MM.1S (cell line): Measurements from ENCODE around the gene RNASE1.
A peak's percentile ranks its signal among the peaks of the same experiment; 100 is the strongest.

ENCODE experiments used
- DNase-seq: peaks from one replicate; pipeline ENCODE4 v3.0.0-alpha.2; 2015
- H2AFZ ChIP-seq: fragments of 300-600 bp; sonication (generic); 2 replicates; pipeline ENCODE4 v1.6.0; 2016; ENCODE audit warnings: antibody characterized with exemption, low read length
- H3F3A ChIP-seq: fragments of 300-600 bp; sonication (generic); 2 replicates; pipeline ENCODE4 v1.6.1; 2016; ENCODE audit warnings: mild to moderate bottlenecking, antibody characterized with exemption, low read length, moderate library complexity, mixed read lengths; ENCODE audit not compliant: insufficient read depth
- H3K27ac ChIP-seq: fragments of 300-600 bp; sonication (generic); 2 replicates; pipeline ENCODE4 v1.5.1; 2016; ENCODE audit warnings: mild to moderate bottlenecking, low read length
- H3K27me3 ChIP-seq: fragments of 300-600 bp; sonication (generic); replicated peaks from 2 replicates; pipeline ENCODE4 v1.6.0; 2016; ENCODE audit warnings: low read length; ENCODE audit not compliant: insufficient read depth
- H3K36me3 ChIP-seq: fragments of 300-600 bp; sonication (generic); replicated peaks from 2 replicates; pipeline ENCODE4 v1.6.1; 2016; ENCODE audit warnings: mild to moderate bottlenecking, low read length, mixed read lengths; ENCODE audit not compliant: insufficient read depth
- H3K4me1 ChIP-seq: fragments of 300-600 bp; sonication (generic); 2 replicates; pipeline ENCODE4 v1.6.1; 2016; ENCODE audit warnings: low read length, mixed read lengths
- H3K4me2 ChIP-seq: fragments of 300-600 bp; sonication (generic); 2 replicates; pipeline ENCODE4 v1.6.0; 2016; ENCODE audit warnings: low read depth, low read length
- H3K4me3 ChIP-seq: fragments of 300-600 bp; sonication (generic); 2 replicates; pipeline ENCODE4 v1.5.1; 2016; ENCODE audit warnings: low read length, mixed read lengths
- H3K79me2 ChIP-seq: fragments of 300-600 bp; sonication (generic); 2 replicates; pipeline ENCODE4 v1.6.1; 2016; ENCODE audit warnings: mixed run types, low read length, mixed read lengths
- H3K9ac ChIP-seq: fragments of 300-600 bp; sonication (generic); 2 replicates; pipeline ENCODE4 v1.6.1; 2016; ENCODE audit warnings: low read length, mixed read lengths
- H3K9me2 ChIP-seq: fragments of 300-600 bp; sonication (generic); replicated peaks from 2 replicates; pipeline ENCODE4 v1.6.1; 2016; ENCODE audit warnings: mild to moderate bottlenecking, low read length, mixed read lengths; ENCODE audit not compliant: insufficient read depth
- H3K9me3 ChIP-seq: fragments of 300-600 bp; sonication (generic); replicated peaks from 2 replicates; pipeline ENCODE4 v1.6.1; 2016; ENCODE audit warnings: mild to moderate bottlenecking, low read length, mixed read lengths; ENCODE audit not compliant: insufficient read depth
- H4K20me1 ChIP-seq: fragments of 300-600 bp; sonication (generic); 2 replicates; pipeline ENCODE4 v1.6.1; 2016; ENCODE audit warnings: mild to moderate bottlenecking, low read length, moderate library complexity, mixed read lengths; ENCODE audit not compliant: insufficient read depth
- EZH2 ChIP-seq: fragments of 300-600 bp; sonication (generic); optimal IDR thresholded peaks from 2 replicates; pipeline ENCODE3; 2017; ENCODE audit warnings: low read depth, mild to moderate bottlenecking, antibody characterized with exemption, low read length, mixed read lengths
- EZH2phosphoT487 ChIP-seq: fragments of 300-600 bp; sonication (generic); IDR thresholded peaks from 2 replicates; pipeline ENCODE4 v1.6.1; 2018; ENCODE audit warnings: antibody characterized with exemption, low read length
- TF ChIP-seq, protein P1 (sequence below): fragments of 300-600 bp; sonication (generic); IDR thresholded peaks from 2 replicates; pipeline ENCODE4 v1.5.1; 2016; ENCODE audit warnings: antibody characterized with exemption, low read length, mixed read lengths

Gene RNASE1

DNA sequence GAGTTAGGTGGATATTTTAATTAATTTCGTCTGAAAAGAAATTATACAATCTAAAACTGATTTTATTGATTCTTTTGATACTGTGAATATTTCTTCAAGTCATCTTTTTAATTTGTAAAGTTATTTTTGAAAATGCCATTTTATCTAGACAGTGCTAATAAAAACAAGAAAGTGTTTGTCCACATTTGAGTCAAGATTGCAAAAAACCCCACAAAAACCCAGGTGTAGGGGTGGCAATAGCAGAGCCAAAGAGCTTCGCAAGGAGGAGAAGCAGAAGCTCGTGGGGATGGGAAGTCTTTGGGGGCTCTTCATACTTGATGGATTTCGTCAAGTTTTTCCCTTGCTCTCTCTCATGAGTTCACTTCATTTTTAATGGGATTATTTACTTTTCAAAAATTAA lies 15.6 kb downstream of the RNASE1 start:
- TF ChIP-seq EZH2, result no peak
- no peak for TF ChIP-seq EZH2phosphoT487
- TF ChIP-seq, protein P1, sequence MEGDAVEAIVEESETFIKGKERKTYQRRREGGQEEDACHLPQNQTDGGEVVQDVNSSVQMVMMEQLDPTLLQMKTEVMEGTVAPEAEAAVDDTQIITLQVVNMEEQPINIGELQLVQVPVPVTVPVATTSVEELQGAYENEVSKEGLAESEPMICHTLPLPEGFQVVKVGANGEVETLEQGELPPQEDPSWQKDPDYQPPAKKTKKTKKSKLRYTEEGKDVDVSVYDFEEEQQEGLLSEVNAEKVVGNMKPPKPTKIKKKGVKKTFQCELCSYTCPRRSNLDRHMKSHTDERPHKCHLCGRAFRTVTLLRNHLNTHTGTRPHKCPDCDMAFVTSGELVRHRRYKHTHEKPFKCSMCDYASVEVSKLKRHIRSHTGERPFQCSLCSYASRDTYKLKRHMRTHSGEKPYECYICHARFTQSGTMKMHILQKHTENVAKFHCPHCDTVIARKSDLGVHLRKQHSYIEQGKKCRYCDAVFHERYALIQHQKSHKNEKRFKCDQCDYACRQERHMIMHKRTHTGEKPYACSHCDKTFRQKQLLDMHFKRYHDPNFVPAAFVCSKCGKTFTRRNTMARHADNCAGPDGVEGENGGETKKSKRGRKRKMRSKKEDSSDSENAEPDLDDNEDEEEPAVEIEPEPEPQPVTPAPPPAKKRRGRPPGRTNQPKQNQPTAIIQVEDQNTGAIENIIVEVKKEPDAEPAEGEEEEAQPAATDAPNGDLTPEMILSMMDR, result no peak
- H3K27ac ChIP-seq, result no peak overlapping the region
- no peaks in the 10 kb centered on the region for H3K36me3 ChIP-seq
- H3K4me1 ChIP-seq, result no peaks in the 10 kb centered on the region
- H3F3A ChIP-seq, result no peaks in the 10 kb centered on the region
- no peak overlapping the region for H2AFZ ChIP-seq
- no peaks in the 10 kb centered on the region for H3K27me3 ChIP-seq
- no peaks in the 10 kb centered on the region for H3K9me2 ChIP-seq
- H3K4me3 ChIP-seq, result no peak overlapping the region
- H3K9me3 ChIP-seq, result no peaks in the 10 kb centered on the region
- no peak for DNase-seq
- no peak overlapping the region for H3K9ac ChIP-seq
- no peak overlapping the region for H3K4me2 ChIP-seq
- no peaks in the 10 kb centered on the region for H3K79me2 ChIP-seq
- H4K20me1 ChIP-seq, result no peaks in the 10 kb centered on the region

DNA sequence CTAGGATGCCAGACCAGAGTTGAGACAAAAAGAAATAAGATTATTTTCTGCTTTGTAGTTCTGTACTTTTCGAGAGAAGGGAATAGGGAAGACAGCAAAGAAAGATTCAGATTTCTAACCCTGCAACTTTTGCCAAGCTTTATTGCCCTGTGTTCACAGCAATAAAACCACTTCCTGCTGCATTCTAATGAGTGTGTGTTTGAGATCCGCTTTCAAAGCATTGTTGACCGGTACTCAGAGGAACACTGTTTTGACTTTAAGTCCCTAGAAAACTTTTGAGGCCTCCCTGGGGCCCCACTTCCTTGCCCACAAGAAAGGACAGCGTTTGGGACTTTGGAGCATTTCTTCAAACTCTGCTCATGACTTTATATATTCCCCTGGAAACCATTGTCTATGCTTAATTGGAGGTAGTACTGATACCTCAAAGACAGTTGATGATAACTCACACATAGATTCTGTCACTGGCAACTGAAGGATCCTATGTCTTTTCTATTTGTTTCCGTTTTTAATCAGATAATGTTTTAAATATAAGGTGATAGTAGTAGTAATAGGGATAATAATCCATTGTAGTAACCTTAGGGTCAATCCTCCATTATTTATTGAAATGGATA lies 20.3 kb downstream of the RNASE1 start:
- Histone ChIP-seq H3K27ac (peak overlapping the region; percentile 63; the same call in 1 of the 2 replicates), H2AFZ (peak overlapping the region; percentile 67), H4K20me1 (no peaks in the 10 kb centered on the region), H3K9me2 (no peaks in the 10 kb centered on the region), H3K4me1 (no peaks in the 10 kb centered on the region), H3K4me2 (peak overlapping the region; percentile 60), H3F3A (no peaks in the 10 kb centered on the region), H3K27me3 (no peaks in the 10 kb centered on the region), H3K9me3 (no peaks in the 10 kb centered on the region), H3K4me3 (peak overlapping the region; percentile 42), H3K9ac (no peak overlapping the region), H3K79me2 (no peaks in the 10 kb centered on the region), H3K36me3 (no peaks in the 10 kb centered on the region)
- no peak for TF ChIP-seq EZH2
- TF ChIP-seq EZH2phosphoT487, result no peak
- TF ChIP-seq, protein P1, result no peak
- no peak for DNase-seq

- H3K4me3 ChIP-seq, result peak overlapping the region; percentile 42
- no peaks in the 10 kb centered on the region for H4K20me1 ChIP-seq
- H3K9ac ChIP-seq, result no peak overlapping the region
- H3K36me3 ChIP-seq, result no peaks in the 10 kb centered on the region
- no peak for DNase-seq
- H3K27me3 ChIP-seq, result no peaks in the 10 kb centered on the region
- peak overlapping the region; percentile 63; the same call in 1 of the 2 replicates for H3K27ac ChIP-seq
- peak overlapping the region; percentile 67 for H2AFZ ChIP-seq
- no peaks in the 10 kb centered on the region for H3K9me3 ChIP-seq
- H3K4me2 ChIP-seq, result peak overlapping the region; percentile 60
- H3K9me2 ChIP-seq, result no peaks in the 10 kb centered on the region
- H3F3A ChIP-seq, result no peaks in the 10 kb centered on the region
- TF ChIP-seq EZH2phosphoT487, result no peak
- no peak for TF ChIP-seq EZH2
- TF ChIP-seq, protein P1, result no peak
- H3K4me1 ChIP-seq, result no peaks in the 10 kb centered on the region
- H3K79me2 ChIP-seq, result no peaks in the 10 kb centered on the region
These were observed 20.8 kb downstream of the RNASE1 start for GRCh38 chr14:20781803-20782202.
